WERI-Rb-1 (cell line): ENCODE measurements around the gene GARIN6.
"Not testable (repeated sequence)": the region's sequence is repeated elsewhere in the genome, so short reads cannot be mapped to it uniquely, and the experiment has no call there.

ENCODE experiments used
- DNase-seq: peaks from one replicate; pipeline ENCODE4 v3.0.0-alpha.2; 2020
- H3K27ac ChIP-seq: fragments of 250-450 bp; sonication (Bioruptor Pico); 2 replicates; pipeline ENCODE4 v1.5.1; 2020; ENCODE audit warnings: mild to moderate bottlenecking, moderate library complexity
- H3K27me3 ChIP-seq: fragments of 250-450 bp; sonication (Bioruptor Pico); 2 replicates; pipeline ENCODE4 v1.5.1; 2021; ENCODE audit warnings: mild to moderate bottlenecking, low read depth, moderate library complexity; ENCODE audit not compliant: insufficient read depth, severe bottlenecking
- H3K36me3 ChIP-seq: fragments of 250-450 bp; sonication (Bioruptor Pico); 2 replicates; pipeline ENCODE4 v1.5.1; 2020; ENCODE audit warnings: mild to moderate bottlenecking, moderate library complexity
- H3K4me3 ChIP-seq: 2 replicates; pipeline ENCODE4 v1.5.1; 2011; ENCODE audit warnings: low read depth, mild to moderate bottlenecking, control low read depth, low read length
- H3K9me3 ChIP-seq: fragments of 250-450 bp; sonication (Bioruptor Pico); 2 replicates; pipeline ENCODE4 v1.5.1; 2021; ENCODE audit warnings: mild to moderate bottlenecking, moderate library complexity; ENCODE audit not compliant: severe bottlenecking
- CTCF ChIP-seq: IDR thresholded peaks from 2 replicates; pipeline ENCODE4 v1.5.1; 2011; ENCODE audit warnings: low read depth, mild to moderate bottlenecking, control low read depth, inconsistent platforms, low read length

GARIN6 gene

GRCh38 chr12:99618657-99619056 lies 28.9 kb upstream of the GARIN6 start:
- no peak overlapping the region for H3K27ac ChIP-seq
- no peaks in the 10 kb centered on the region for H3K9me3 ChIP-seq
- no peak for DNase-seq
- H3K4me3 ChIP-seq = no peak overlapping the region
- H3K27me3 ChIP-seq = no peaks in the 10 kb centered on the region
- H3K36me3 ChIP-seq = no peaks in the 10 kb centered on the region
- TF ChIP-seq CTCF = no peak

GRCh38 chr12:99619389-99620158 lies 28.0 kb upstream of the GARIN6 start:
- Histone ChIP-seq H3K9me3 (no peaks in the 10 kb centered on the region), H3K4me3 (no peak overlapping the region), H3K36me3 (no peaks in the 10 kb centered on the region), H3K27me3 (no peaks in the 10 kb centered on the region), H3K27ac (no peak overlapping the region)
- DNase-seq = peak; percentile 55
- peak; percentile 86 for TF ChIP-seq CTCF

GRCh38 chr12:99620159-99620479 lies 27.4 kb upstream of the GARIN6 start:
- no peaks in the 10 kb centered on the region for H3K27me3 ChIP-seq
- TF ChIP-seq CTCF = no peak
- no peaks in the 10 kb centered on the region for H3K36me3 ChIP-seq
- DNase-seq = no peak
- no peak overlapping the region for H3K27ac ChIP-seq
- no peaks in the 10 kb centered on the region for H3K9me3 ChIP-seq
- H3K4me3 ChIP-seq = no peak overlapping the region

- H3K27ac ChIP-seq, H3K27me3 ChIP-seq, DNase-seq, H3K9me3 ChIP-seq, H3K4me3 ChIP-seq, H3K36me3 ChIP-seq: not testable (repeated sequence)
Measured at GRCh38 chr12:99624591-99624990, 23.0 kb upstream of the GARIN6 start.

GRCh38 chr12:99627459-99627858 lies 20.1 kb upstream of the GARIN6 start:
- TF ChIP-seq CTCF = no peak
- no peak for DNase-seq

GRCh38 chr12:99644629-99645028 lies 2.9 kb upstream of the GARIN6 start:
- no peaks in the 10 kb centered on the region for H3K9me3 ChIP-seq
- H3K4me3 ChIP-seq = no peak overlapping the region
- H3K27ac ChIP-seq = no peak overlapping the region
- H3K36me3 ChIP-seq = no peaks in the 10 kb centered on the region
- no peak for TF ChIP-seq CTCF
- no peaks in the 10 kb centered on the region for H3K27me3 ChIP-seq
- no peak for DNase-seq

More at GRCh38 chr12:99627459-99627858, 20.1 kb upstream of the GARIN6 start:
- Histone ChIP-seq H3K27ac (no peak overlapping the region), H3K36me3 (no peaks in the 10 kb centered on the region), H3K9me3 (no peaks in the 10 kb centered on the region), H3K4me3 (no peak overlapping the region), H3K27me3 (no peaks in the 10 kb centered on the region)
